H1 (cell line): Measurements from ENCODE around the gene PKP1. TPM values are rescaled to one million over a fixed set of nuclear protein-coding genes. Genes with fewer than 3 reads are reported as not detected.

Experiments
- ATF2 ChIP-seq: IDR thresholded peaks from 2 replicates; pipeline ENCODE4 v1.6.1; 2012; ENCODE audit warnings: low read length, inconsistent platforms
- BRCA1 ChIP-seq: IDR thresholded peaks from 2 replicates; pipeline ENCODE4 v1.6.1; 2012; ENCODE audit warnings: low read depth, low read length, improper control_type of control experiment
- CBX8 ChIP-seq: fragments of 300-800, 300-1000 bp; sonication (generic); IDR thresholded peaks from 2 replicates; pipeline ENCODE4 v1.7.1; 2016; ENCODE audit warnings: low read depth, low read length, borderline replicate concordance
- EP300 ChIP-seq, 2 experiments: IDR thresholded peaks; 1 replicate in 1 of 2; 2 replicates in 1 of 2; pipeline ENCODE4 v1.6.1; 2011 to 2012; ENCODE audit warnings: low read depth in 2 of 2, low read length in 2 of 2, mild to moderate bottlenecking in 2 of 2, borderline replicate concordance in 1 of 2, inconsistent platforms in 1 of 2, moderate library complexity in 1 of 2
- NANOG ChIP-seq: IDR thresholded peaks from 2 replicates; pipeline ENCODE4 v1.6.1; 2011; ENCODE audit warnings: low read length, low read depth, mild to moderate bottlenecking, inconsistent platforms; ENCODE audit not compliant: insufficient read depth, poor library complexity, severe bottlenecking
- POLR2AphosphoS5 ChIP-seq: IDR thresholded peaks from 2 replicates; pipeline ENCODE4 v1.6.1; 2011; ENCODE audit warnings: low read depth, low read length
- RBBP5 ChIP-seq: IDR thresholded peaks from 2 replicates; pipeline ENCODE4 v1.7.1; 2012; ENCODE audit warnings: low read depth, mild to moderate bottlenecking, inconsistent platforms, low read length, moderate library complexity, borderline replicate concordance
- SIRT6 ChIP-seq: IDR thresholded peaks from one replicate; pipeline ENCODE4 v1.7.1; 2012; ENCODE audit warnings: low read length, inconsistent platforms
- polyA plus RNA-seq, 7 experiments: library from polyadenylated mRNA; depleted of rRNA in 3 of 7; stranded (reverse) in 5 of 7; unstranded in 2 of 7; fragments of >200 nt in 5 of 7; fragments of 200-250 nt in 2 of 7; gene quantifications; 1 replicate in 5 of 7; 2 replicates in 1 of 7; 4 replicates in 1 of 7; pipeline versions ENCODE4 v1.2.1 to v1.2.3, GENCODE V29; 2011 to 2013; ENCODE audit warnings: missing spikeins in 2 of 7, mixed read lengths in 2 of 7
- total RNA-seq: library from RNA; stranded (reverse); fragmentation: NEBNext Ultra II Directional; extraction: Animal tissue kit (Norgen Biotek cat#: 25700); gene quantifications from 2 replicates; pipeline ENCODE4 v1.2.1, GENCODE V29; 2021

The PKP1 gene
- total and polyA plus RNA-seq, 2 of the 8 experiments (the other 6 are each of a cell fraction or from before 2014, with no cell fraction given) = 0.21 to 0.95 TPM

GRCh38 chr1:201379733-201380242 lies 96.5 kb downstream of the PKP1 start (continued):
- TF ChIP-seq ATF2 (no peak), SIRT6 (no peak), POLR2AphosphoS5 (no peak), NANOG (no peak), CBX8 (no peak), RBBP5 (no peak), EP300 (IDR thresholded peaks at IDR 0.05; ENCODE audit: borderline replicate concordance in 1 of 2, low read depth in 2 of 2, low read length in 2 of 2) (no peak), BRCA1 (no peak)
